SK-N-SH (cell line): ENCODE measurements around the gene RIMS1.

Experiments
- EZH2phosphoT487 ChIP-seq: fragments of 200-600 bp; sonication (generic); IDR thresholded peaks from 2 replicates; pipeline ENCODE4 v1.6.1; 2017; ENCODE audit warnings: low read depth, mixed run types, mild to moderate bottlenecking, antibody characterized with exemption, moderate library complexity, borderline replicate concordance
- GABPA ChIP-seq: IDR thresholded peaks from 2 replicates; pipeline ENCODE4 v1.4.0; 2012; ENCODE audit warnings: low read depth, mild to moderate bottlenecking
- JUND ChIP-seq: IDR thresholded peaks from 2 replicates; pipeline ENCODE4 v1.4.0; 2012
- NFIC ChIP-seq: IDR thresholded peaks from 2 replicates; pipeline ENCODE4 v1.4.0; 2012; ENCODE audit warnings: borderline replicate concordance
- POLR2AphosphoS5 ChIP-seq: IDR thresholded peaks from 2 replicates; pipeline ENCODE4 v1.6.1; 2012; ENCODE audit warnings: low read depth, low read length
- RAD21 ChIP-seq: IDR thresholded peaks from 2 replicates; pipeline ENCODE4 v1.6.1; 2012; ENCODE audit warnings: mild to moderate bottlenecking, low read length
- RCOR1 ChIP-seq: fragments of 150-350 bp; IDR thresholded peaks from 2 replicates; pipeline ENCODE4 v1.6.1; 2017; ENCODE audit warnings: antibody characterized with exemption, low read length
- SIN3A ChIP-seq: IDR thresholded peaks from 2 replicates; pipeline ENCODE4 v1.6.1; 2012; ENCODE audit warnings: low read depth, mild to moderate bottlenecking, low read length, moderate library complexity, borderline replicate concordance
- SMC3 ChIP-seq: IDR thresholded peaks from 2 replicates; pipeline ENCODE4 v1.6.1; 2012; ENCODE audit warnings: low read depth, low read length, improper control_type of control experiment
- TF ChIP-seq, protein P1 (sequence below): fragments of 200-600 bp; sonication (generic); IDR thresholded peaks from 2 replicates; pipeline ENCODE4 v1.6.1; 2017; ENCODE audit warnings: antibody characterized with exemption, mild to moderate bottlenecking, moderate library complexity
- TF ChIP-seq, protein P2 (sequence below): IDR thresholded peaks from 2 replicates; pipeline ENCODE4 v1.6.1; 2012; ENCODE audit warnings: mild to moderate bottlenecking, low read depth, low read length, moderate library complexity
- TF ChIP-seq, protein P3 (sequence below): fragments of 150-350 bp; IDR thresholded peaks from 2 replicates; pipeline ENCODE4 v1.6.1; 2017; ENCODE audit warnings: antibody characterized with exemption, low read length, low read depth, borderline replicate concordance

DNA sequence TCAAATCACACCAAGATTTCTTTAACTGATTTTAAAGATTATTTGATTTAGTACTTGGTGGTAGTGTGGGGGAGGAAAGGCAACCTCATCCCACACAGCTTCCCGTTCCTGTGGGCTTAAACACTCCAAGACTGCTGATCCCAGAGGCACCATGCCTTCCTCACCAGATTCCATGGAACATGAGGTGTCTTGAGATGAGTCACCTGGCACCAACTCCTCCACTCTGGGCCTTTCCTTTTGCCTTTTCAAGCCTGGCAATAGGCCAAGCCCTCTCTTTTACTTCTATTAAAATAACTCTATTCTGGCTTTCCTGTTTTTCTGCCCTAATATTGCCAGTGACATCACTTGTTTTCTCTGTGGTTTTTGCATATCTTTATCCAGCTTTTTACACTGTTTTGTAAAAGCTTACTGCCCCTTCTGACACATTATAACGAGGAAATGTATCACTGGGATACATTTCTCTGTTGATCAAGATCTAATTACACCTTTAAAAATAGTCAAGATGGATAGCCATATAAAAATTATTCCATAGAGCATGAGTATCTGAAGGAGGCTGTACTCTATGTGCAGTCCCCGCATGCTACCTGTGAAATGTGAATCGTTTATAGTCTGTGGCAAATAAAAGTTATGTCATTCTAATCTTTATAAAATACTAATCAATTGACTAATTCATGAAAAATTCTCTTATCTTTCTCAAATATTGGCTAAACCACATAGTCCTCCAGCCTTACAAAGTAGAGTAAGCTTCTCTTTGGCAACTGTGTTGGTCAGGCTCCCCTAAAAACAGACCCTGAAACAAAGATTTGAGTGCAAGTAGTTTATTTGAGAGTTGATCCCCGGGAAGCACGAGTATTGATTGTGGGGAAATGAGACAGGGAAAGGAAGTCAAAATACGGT, 477.7 kb downstream of the RIMS1 start:
- no peak for TF ChIP-seq RAD21
- TF ChIP-seq, protein P1, sequence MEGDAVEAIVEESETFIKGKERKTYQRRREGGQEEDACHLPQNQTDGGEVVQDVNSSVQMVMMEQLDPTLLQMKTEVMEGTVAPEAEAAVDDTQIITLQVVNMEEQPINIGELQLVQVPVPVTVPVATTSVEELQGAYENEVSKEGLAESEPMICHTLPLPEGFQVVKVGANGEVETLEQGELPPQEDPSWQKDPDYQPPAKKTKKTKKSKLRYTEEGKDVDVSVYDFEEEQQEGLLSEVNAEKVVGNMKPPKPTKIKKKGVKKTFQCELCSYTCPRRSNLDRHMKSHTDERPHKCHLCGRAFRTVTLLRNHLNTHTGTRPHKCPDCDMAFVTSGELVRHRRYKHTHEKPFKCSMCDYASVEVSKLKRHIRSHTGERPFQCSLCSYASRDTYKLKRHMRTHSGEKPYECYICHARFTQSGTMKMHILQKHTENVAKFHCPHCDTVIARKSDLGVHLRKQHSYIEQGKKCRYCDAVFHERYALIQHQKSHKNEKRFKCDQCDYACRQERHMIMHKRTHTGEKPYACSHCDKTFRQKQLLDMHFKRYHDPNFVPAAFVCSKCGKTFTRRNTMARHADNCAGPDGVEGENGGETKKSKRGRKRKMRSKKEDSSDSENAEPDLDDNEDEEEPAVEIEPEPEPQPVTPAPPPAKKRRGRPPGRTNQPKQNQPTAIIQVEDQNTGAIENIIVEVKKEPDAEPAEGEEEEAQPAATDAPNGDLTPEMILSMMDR, result no peak
- TF ChIP-seq SIN3A, result no peak
- peak; percentile 72; the same call in 1 of the 2 replicates for TF ChIP-seq POLR2AphosphoS5
- peak; percentile 98 for TF ChIP-seq NFIC
- peak; percentile 22; the same call in 1 of the 2 replicates for TF ChIP-seq GABPA
- TF ChIP-seq EZH2phosphoT487, result no peak
- TF ChIP-seq RCOR1, result no peak
- TF ChIP-seq, protein P2, sequence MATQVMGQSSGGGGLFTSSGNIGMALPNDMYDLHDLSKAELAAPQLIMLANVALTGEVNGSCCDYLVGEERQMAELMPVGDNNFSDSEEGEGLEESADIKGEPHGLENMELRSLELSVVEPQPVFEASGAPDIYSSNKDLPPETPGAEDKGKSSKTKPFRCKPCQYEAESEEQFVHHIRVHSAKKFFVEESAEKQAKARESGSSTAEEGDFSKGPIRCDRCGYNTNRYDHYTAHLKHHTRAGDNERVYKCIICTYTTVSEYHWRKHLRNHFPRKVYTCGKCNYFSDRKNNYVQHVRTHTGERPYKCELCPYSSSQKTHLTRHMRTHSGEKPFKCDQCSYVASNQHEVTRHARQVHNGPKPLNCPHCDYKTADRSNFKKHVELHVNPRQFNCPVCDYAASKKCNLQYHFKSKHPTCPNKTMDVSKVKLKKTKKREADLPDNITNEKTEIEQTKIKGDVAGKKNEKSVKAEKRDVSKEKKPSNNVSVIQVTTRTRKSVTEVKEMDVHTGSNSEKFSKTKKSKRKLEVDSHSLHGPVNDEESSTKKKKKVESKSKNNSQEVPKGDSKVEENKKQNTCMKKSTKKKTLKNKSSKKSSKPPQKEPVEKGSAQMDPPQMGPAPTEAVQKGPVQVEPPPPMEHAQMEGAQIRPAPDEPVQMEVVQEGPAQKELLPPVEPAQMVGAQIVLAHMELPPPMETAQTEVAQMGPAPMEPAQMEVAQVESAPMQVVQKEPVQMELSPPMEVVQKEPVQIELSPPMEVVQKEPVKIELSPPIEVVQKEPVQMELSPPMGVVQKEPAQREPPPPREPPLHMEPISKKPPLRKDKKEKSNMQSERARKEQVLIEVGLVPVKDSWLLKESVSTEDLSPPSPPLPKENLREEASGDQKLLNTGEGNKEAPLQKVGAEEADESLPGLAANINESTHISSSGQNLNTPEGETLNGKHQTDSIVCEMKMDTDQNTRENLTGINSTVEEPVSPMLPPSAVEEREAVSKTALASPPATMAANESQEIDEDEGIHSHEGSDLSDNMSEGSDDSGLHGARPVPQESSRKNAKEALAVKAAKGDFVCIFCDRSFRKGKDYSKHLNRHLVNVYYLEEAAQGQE, result peak; percentile 77; the same call in 1 of the 2 replicates
- no peak for TF ChIP-seq SMC3
- TF ChIP-seq JUND, result peak; percentile 96
- TF ChIP-seq, protein P3, sequence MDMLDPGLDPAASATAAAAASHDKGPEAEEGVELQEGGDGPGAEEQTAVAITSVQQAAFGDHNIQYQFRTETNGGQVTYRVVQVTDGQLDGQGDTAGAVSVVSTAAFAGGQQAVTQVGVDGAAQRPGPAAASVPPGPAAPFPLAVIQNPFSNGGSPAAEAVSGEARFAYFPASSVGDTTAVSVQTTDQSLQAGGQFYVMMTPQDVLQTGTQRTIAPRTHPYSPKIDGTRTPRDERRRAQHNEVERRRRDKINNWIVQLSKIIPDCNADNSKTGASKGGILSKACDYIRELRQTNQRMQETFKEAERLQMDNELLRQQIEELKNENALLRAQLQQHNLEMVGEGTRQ, result no peak
